GM23338 (cell line): ENCODE data around the gene AFF3. TPM values are rescaled to one million over a fixed set of nuclear protein-coding genes. Genes with fewer than 3 reads are reported as not detected.

ENCODE experiments used
- ATAC-seq: fragments of 200-7000 bp; cut with Tn5 transposase; 3 replicates; pipeline ENCODE4 v1.9.1; 2020
- DNase-seq: peaks from one replicate; pipeline ENCODE4 v3.0.0-alpha.2; 2015; ENCODE audit warnings: low spot score
- H2AFZ ChIP-seq: fragments of 200-600 bp; sonication (generic); 2 replicates; pipeline ENCODE4 v1.8.0; 2016; ENCODE audit warnings: antibody characterized with exemption, mild to moderate bottlenecking, moderate library complexity
- H3F3A ChIP-seq: fragments of 200-600 bp; sonication (generic); replicated peaks from 2 replicates; pipeline ENCODE4 v1.8.0; 2017; ENCODE audit warnings: antibody characterized with exemption, mixed run types, low read depth
- H3K27ac ChIP-seq: fragments of 200-600 bp; sonication (generic); 2 replicates; pipeline ENCODE4 v1.6.1; 2016; ENCODE audit warnings: low read depth
- H3K27me3 ChIP-seq: fragments of 200-600 bp; sonication (generic); 2 replicates; pipeline ENCODE4 v1.8.0; 2016; ENCODE audit warnings: mild to moderate bottlenecking, mixed run types, moderate library complexity; ENCODE audit not compliant: insufficient read depth
- H3K36me3 ChIP-seq: fragments of 200-600 bp; sonication (generic); 2 replicates; pipeline ENCODE4 v1.8.0; 2016; ENCODE audit warnings: mild to moderate bottlenecking; ENCODE audit not compliant: insufficient read depth
- H3K4me1 ChIP-seq: fragments of 200-600 bp; sonication (generic); 2 replicates; pipeline ENCODE4 v1.8.0; 2016; ENCODE audit warnings: mild to moderate bottlenecking, moderate library complexity; ENCODE audit not compliant: insufficient read depth
- H3K4me2 ChIP-seq: fragments of 200-600 bp; sonication (generic); 2 replicates; pipeline ENCODE4 v1.7.1; 2017; ENCODE audit warnings: mixed run types
- H3K4me3 ChIP-seq: fragments of 200-600 bp; sonication (generic); 2 replicates; pipeline ENCODE4 v1.6.1; 2016; ENCODE audit warnings: mixed run types
- H3K79me2 ChIP-seq: fragments of 200-600 bp; sonication (generic); replicated peaks from 2 replicates; pipeline ENCODE4 v1.8.0; 2017; ENCODE audit warnings: mild to moderate bottlenecking; ENCODE audit not compliant: insufficient read depth
- H3K9me2 ChIP-seq: fragments of 200-600 bp; sonication (generic); 2 replicates; pipeline ENCODE4 v1.8.0; 2017; ENCODE audit not compliant: insufficient read depth
- H4K20me1 ChIP-seq: fragments of 200-600 bp; sonication (generic); replicated peaks from 2 replicates; pipeline ENCODE4 v1.8.0; 2017; ENCODE audit warnings: mild to moderate bottlenecking; ENCODE audit not compliant: insufficient read depth
- H3K27ac Mint-ChIP-seq: 2 replicates; pipeline ENCODE4 v1.8.0; 2020; ENCODE audit warnings: inconsistent platforms, mild to moderate bottlenecking, moderate library complexity, mixed read lengths
- H3K27me3 Mint-ChIP-seq: 3 replicates; pipeline ENCODE4 v1.8.0; 2022; ENCODE audit warnings: low read depth, mild to moderate bottlenecking, moderate library complexity, mixed read lengths, inconsistent platforms; ENCODE audit not compliant: insufficient read depth, poor library complexity
- H3K36me3 Mint-ChIP-seq: 3 replicates; pipeline ENCODE4 v1.8.0; 2021; ENCODE audit warnings: low read depth, mild to moderate bottlenecking, inconsistent platforms, moderate library complexity, mixed read lengths
- H3K4me1 Mint-ChIP-seq: 3 replicates; pipeline ENCODE4 v1.8.0; 2020; ENCODE audit warnings: mild to moderate bottlenecking, inconsistent platforms, mixed read lengths
- H3K4me3 Mint-ChIP-seq: 3 replicates; pipeline ENCODE4 v1.8.0; 2021; ENCODE audit warnings: moderate library complexity, mild to moderate bottlenecking, inconsistent platforms, mixed read lengths
- H3K9me3 Mint-ChIP-seq: 3 replicates; pipeline ENCODE4 v1.8.0; 2020; ENCODE audit warnings: moderate library complexity, mild to moderate bottlenecking, inconsistent platforms, mixed read lengths
- CREB1 ChIP-seq: fragments of 250-450 bp; sonication (Bioruptor Pico); IDR thresholded peaks from 2 replicates; pipeline ENCODE4 v1.5.0; 2020; ENCODE audit warnings: low read depth, mild to moderate bottlenecking, moderate library complexity
- STAT1 ChIP-seq: IDR thresholded peaks from one replicate; pipeline ENCODE4 v1.6.1; 2016; ENCODE audit warnings: antibody characterized with exemption; ENCODE audit not compliant: unreplicated experiment
- ZNF331 ChIP-seq: fragments of 250-450 bp; sonication (Bioruptor Pico); IDR thresholded peaks from 2 replicates; pipeline ENCODE4 v1.5.0; 2020; ENCODE audit warnings: low read depth, mild to moderate bottlenecking, moderate library complexity
- polyA plus RNA-seq: library from polyadenylated mRNA; unstranded; fragments of >200 nt; fragmentation: Nextera tagmentation; extraction: Ambion mirVana; gene quantifications from 2 replicates; pipeline ENCODE4 v1.2.1, GENCODE V29; 2016
- total RNA-seq: library from RNA; depleted of rRNA; stranded (reverse); fragments of >200 nt; shearing (Covaris generic); gene quantifications from 2 replicates; pipeline ENCODE4 v1.2.3, GENCODE V29; 2014
- TF ChIP-seq, protein P1 (sequence below): IDR thresholded peaks from one replicate; pipeline ENCODE4 v1.6.1; 2018; ENCODE audit warnings: antibody characterized with exemption; ENCODE audit not compliant: unreplicated experiment
- TF ChIP-seq, protein P2 (sequence below): fragments of 250-450 bp; sonication (Bioruptor Pico); IDR thresholded peaks from 2 replicates; pipeline ENCODE4 v1.5.0; 2020; ENCODE audit warnings: mild to moderate bottlenecking, moderate library complexity

AFF3 gene
- total and polyA plus RNA-seq, 2 experiments from 2014 or later = 0.73 to 1.4 TPM

- Histone ChIP-seq H3K4me2 (no peak overlapping the region), H3K9me2 (no peaks in the 10 kb centered on the region), H3K27me3 (peaks cover 80% of the 10 kb centered on the region), H3K4me3 (no peak overlapping the region), H3K4me1 (peaks cover 18% of the 10 kb centered on the region), H3K79me2 (no peaks in the 10 kb centered on the region), H3K27ac (no peak overlapping the region), H4K20me1 (no peaks in the 10 kb centered on the region), H2AFZ (no peak overlapping the region), H3F3A (no peaks in the 10 kb centered on the region), H3K36me3 (no peaks in the 10 kb centered on the region)
- Mint-ChIP-seq H3K9me3 (no peaks in the 10 kb centered on the region), H3K36me3 (no peaks in the 10 kb centered on the region; the same call in 2 of the 3 replicates), H3K4me3 (no peak overlapping the region), H3K4me1 (peaks cover 23% of the 10 kb centered on the region), H3K27me3 (peaks cover 55% of the 10 kb centered on the region), H3K27ac (no peak overlapping the region)
- TF ChIP-seq STAT1 = no peak
- TF ChIP-seq CREB1 (CRISPR knock-in tag) = no peak
- TF ChIP-seq ZNF331 (CRISPR knock-in tag) = no peak
- TF ChIP-seq, protein P1, sequence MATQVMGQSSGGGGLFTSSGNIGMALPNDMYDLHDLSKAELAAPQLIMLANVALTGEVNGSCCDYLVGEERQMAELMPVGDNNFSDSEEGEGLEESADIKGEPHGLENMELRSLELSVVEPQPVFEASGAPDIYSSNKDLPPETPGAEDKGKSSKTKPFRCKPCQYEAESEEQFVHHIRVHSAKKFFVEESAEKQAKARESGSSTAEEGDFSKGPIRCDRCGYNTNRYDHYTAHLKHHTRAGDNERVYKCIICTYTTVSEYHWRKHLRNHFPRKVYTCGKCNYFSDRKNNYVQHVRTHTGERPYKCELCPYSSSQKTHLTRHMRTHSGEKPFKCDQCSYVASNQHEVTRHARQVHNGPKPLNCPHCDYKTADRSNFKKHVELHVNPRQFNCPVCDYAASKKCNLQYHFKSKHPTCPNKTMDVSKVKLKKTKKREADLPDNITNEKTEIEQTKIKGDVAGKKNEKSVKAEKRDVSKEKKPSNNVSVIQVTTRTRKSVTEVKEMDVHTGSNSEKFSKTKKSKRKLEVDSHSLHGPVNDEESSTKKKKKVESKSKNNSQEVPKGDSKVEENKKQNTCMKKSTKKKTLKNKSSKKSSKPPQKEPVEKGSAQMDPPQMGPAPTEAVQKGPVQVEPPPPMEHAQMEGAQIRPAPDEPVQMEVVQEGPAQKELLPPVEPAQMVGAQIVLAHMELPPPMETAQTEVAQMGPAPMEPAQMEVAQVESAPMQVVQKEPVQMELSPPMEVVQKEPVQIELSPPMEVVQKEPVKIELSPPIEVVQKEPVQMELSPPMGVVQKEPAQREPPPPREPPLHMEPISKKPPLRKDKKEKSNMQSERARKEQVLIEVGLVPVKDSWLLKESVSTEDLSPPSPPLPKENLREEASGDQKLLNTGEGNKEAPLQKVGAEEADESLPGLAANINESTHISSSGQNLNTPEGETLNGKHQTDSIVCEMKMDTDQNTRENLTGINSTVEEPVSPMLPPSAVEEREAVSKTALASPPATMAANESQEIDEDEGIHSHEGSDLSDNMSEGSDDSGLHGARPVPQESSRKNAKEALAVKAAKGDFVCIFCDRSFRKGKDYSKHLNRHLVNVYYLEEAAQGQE = no peak
- TF ChIP-seq, protein P2, sequence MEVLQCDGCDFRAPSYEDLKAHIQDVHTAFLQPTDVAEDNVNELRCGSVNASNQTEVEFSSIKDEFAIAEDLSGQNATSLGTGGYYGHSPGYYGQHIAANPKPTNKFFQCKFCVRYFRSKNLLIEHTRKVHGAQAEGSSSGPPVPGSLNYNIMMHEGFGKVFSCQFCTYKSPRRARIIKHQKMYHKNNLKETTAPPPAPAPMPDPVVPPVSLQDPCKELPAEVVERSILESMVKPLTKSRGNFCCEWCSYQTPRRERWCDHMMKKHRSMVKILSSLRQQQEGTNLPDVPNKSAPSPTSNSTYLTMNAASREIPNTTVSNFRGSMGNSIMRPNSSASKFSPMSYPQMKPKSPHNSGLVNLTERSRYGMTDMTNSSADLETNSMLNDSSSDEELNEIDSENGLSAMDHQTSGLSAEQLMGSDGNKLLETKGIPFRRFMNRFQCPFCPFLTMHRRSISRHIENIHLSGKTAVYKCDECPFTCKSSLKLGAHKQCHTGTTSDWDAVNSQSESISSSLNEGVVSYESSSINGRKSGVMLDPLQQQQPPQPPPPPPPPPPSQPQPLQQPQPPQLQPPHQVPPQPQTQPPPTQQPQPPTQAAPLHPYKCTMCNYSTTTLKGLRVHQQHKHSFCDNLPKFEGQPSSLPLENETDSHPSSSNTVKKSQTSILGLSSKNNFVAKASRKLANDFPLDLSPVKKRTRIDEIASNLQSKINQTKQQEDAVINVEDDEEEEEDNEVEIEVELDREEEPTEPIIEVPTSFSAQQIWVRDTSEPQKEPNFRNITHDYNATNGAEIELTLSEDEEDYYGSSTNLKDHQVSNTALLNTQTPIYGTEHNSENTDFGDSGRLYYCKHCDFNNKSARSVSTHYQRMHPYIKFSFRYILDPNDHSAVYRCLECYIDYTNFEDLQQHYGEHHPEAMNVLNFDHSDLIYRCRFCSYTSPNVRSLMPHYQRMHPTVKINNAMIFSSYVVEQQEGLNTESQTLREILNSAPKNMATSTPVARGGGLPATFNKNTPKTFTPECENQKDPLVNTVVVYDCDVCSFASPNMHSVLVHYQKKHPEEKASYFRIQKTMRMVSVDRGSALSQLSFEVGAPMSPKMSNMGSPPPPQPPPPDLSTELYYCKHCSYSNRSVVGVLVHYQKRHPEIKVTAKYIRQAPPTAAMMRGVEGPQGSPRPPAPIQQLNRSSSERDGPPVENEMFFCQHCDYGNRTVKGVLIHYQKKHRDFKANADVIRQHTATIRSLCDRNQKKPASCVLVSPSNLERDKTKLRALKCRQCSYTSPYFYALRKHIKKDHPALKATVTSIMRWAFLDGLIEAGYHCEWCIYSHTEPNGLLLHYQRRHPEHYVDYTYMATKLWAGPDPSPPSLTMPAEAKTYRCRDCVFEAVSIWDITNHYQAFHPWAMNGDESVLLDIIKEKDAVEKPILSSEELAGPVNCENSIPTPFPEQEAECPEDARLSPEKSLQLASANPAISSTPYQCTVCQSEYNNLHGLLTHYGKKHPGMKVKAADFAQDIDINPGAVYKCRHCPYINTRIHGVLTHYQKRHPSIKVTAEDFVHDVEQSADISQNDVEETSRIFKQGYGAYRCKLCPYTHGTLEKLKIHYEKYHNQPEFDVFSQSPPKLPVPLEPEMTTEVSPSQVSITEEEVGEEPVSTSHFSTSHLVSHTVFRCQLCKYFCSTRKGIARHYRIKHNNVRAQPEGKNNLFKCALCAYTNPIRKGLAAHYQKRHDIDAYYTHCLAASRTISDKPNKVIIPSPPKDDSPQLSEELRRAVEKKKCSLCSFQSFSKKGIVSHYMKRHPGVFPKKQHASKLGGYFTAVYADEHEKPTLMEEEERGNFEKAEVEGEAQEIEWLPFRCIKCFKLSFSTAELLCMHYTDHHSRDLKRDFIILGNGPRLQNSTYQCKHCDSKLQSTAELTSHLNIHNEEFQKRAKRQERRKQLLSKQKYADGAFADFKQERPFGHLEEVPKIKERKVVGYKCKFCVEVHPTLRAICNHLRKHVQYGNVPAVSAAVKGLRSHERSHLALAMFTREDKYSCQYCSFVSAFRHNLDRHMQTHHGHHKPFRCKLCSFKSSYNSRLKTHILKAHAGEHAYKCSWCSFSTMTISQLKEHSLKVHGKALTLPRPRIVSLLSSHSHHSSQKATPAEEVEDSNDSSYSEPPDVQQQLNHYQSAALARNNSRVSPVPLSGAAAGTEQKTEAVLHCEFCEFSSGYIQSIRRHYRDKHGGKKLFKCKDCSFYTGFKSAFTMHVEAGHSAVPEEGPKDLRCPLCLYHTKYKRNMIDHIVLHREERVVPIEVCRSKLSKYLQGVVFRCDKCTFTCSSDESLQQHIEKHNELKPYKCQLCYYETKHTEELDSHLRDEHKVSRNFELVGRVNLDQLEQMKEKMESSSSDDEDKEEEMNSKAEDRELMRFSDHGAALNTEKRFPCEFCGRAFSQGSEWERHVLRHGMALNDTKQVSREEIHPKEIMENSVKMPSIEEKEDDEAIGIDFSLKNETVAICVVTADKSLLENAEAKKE (CRISPR knock-in tag) = no peak
- DNase-seq (peak; percentile 3), ATAC-seq (no peak)
These were observed 34.3 kb downstream of the AFF3 start for GRCh38 chr2:100107906-100108647.
